ENCODE data around the gene MPHOSPH6.
A peak's percentile ranks its signal among the peaks of the same experiment; 100 is the strongest.
"Not testable (repeated sequence)": the region's sequence is repeated elsewhere in the genome, so short reads cannot be mapped to it uniquely, and the experiment has no call there.

The MPHOSPH6 gene

GRCh38 chr16:82169861-82170845 lies at the start of gene MPHOSPH6:
Gene MPHOSPH6, minus strand, starts transcription at chr16:82170224. Its CDS starts 49 bp downstream, at chr16:82170175.
- DNase-seq, result peak; percentile 64

GRCh38 chr16:82219298-82219697 lies 49.3 kb upstream of the MPHOSPH6 start:
- DNase-seq, result no peak

GRCh38 chr16:82209314-82209713 lies 39.3 kb upstream of the MPHOSPH6 start:
- not testable (repeated sequence) for DNase-seq

- DNase-seq, result no peak
Measured at GRCh38 chr16:82203198-82203597, 33.2 kb upstream of the MPHOSPH6 start.

- no peak for DNase-seq
Measured at GRCh38 chr16:82201926-82202325, 31.9 kb upstream of the MPHOSPH6 start.

- no peak for DNase-seq
Measured at GRCh38 chr16:82201351-82201750, 31.3 kb upstream of the MPHOSPH6 start.

GRCh38 chr16:82199209-82199608 lies 29.2 kb upstream of the MPHOSPH6 start:
- no peak for DNase-seq

- DNase-seq, result no peak
Measured at GRCh38 chr16:82197540-82198240, 27.7 kb upstream of the MPHOSPH6 start.

GRCh38 chr16:82195917-82196494 lies 26.0 kb upstream of the MPHOSPH6 start:
- peak; percentile 59 for DNase-seq

GRCh38 chr16:82194086-82194485 lies 24.1 kb upstream of the MPHOSPH6 start:
- DNase-seq, result no peak

- no peak for DNase-seq
Measured at GRCh38 chr16:82192665-82193064, 22.6 kb upstream of the MPHOSPH6 start.

- DNase-seq, result no peak
Measured at GRCh38 chr16:82190386-82190785, 20.4 kb upstream of the MPHOSPH6 start.

GRCh38 chr16:82187829-82188228 lies 17.8 kb upstream of the MPHOSPH6 start:
- no peak for DNase-seq

- peak; percentile 83 for DNase-seq
Measured at GRCh38 chr16:82185012-82185411, 15.0 kb upstream of the MPHOSPH6 start.

GRCh38 chr16:82184213-82184612 lies 14.2 kb upstream of the MPHOSPH6 start:
- peak; percentile 30 for DNase-seq

- DNase-seq, result no peak
Measured at GRCh38 chr16:82183004-82183397, 13.0 kb upstream of the MPHOSPH6 start.

- DNase-seq, result peak; percentile 20
Measured at GRCh38 chr16:82182266-82183003, 12.4 kb upstream of the MPHOSPH6 start.

GRCh38 chr16:82181461-82182185 lies 11.6 kb upstream of the MPHOSPH6 start:
- DNase-seq, result peak; percentile 72

GRCh38 chr16:82178352-82178751 lies 8.3 kb upstream of the MPHOSPH6 start:
- DNase-seq, result no peak

- DNase-seq, result no peak
Measured at GRCh38 chr16:82177555-82177954, 7.5 kb upstream of the MPHOSPH6 start.

- DNase-seq, result no peak
Measured at GRCh38 chr16:82176204-82176603, 6.2 kb upstream of the MPHOSPH6 start.

GRCh38 chr16:82175627-82176026 lies 5.6 kb upstream of the MPHOSPH6 start:
- DNase-seq, result no peak
